A549 (cell line): ENCODE results near the gene CPZ.

Experiments used
- BHLHE40 ChIP-seq: IDR thresholded peaks from 2 replicates; pipeline ENCODE4 v1.6.1; 2012; ENCODE audit warnings: low read depth, low read length, inconsistent platforms
- CBX8 ChIP-seq: fragments of 200-600 bp; sonication (generic); IDR thresholded peaks from 2 replicates; pipeline ENCODE4 v1.6.1; 2016
- CEBPB ChIP-seq, 2 experiments: fragments of >200 bp in 1 of 2; sonication (Bioruptor Twin) in 1 of 2; formaldehyde crosslinking in 1 of 2; IDR thresholded peaks; 2 replicates each; pipeline ENCODE4 v1.6.1; 2012 to 2016
- EP300 ChIP-seq, 2 experiments: fragments of >200 bp; sonication (Bioruptor Twin); formaldehyde crosslinking; IDR thresholded peaks; 2 replicates in 1 of 2; 3 replicates in 1 of 2; pipeline ENCODE4 v1.6.1; 2016 to 2017
- JUN ChIP-seq, 2 experiments: fragments of >200 bp; sonication (Bioruptor Twin); formaldehyde crosslinking; IDR thresholded peaks; 2 replicates in 1 of 2; 3 replicates in 1 of 2; pipeline ENCODE4 v1.6.1; 2016 to 2017
- KDM1A ChIP-seq: fragments of 200-600 bp; sonication (generic); IDR thresholded peaks from 2 replicates; pipeline ENCODE4 v1.6.1; 2016; ENCODE audit warnings: low read depth, mild to moderate bottlenecking
- MAX ChIP-seq: IDR thresholded peaks from 2 replicates; pipeline ENCODE4 v1.6.1; 2012
- PBX3 ChIP-seq: IDR thresholded peaks from 2 replicates; pipeline ENCODE4 v1.6.1; 2012
- POLR2A ChIP-seq: IDR thresholded peaks from 2 replicates; pipeline ENCODE4 v1.6.1; 2012; ENCODE audit warnings: mild to moderate bottlenecking, low read length
- RAD21 ChIP-seq, 2 experiments: fragments of >200 bp in 1 of 2; sonication (Bioruptor Twin) in 1 of 2; formaldehyde crosslinking in 1 of 2; IDR thresholded peaks in 1 of 2; conservative IDR thresholded peaks in 1 of 2; 2 replicates in 1 of 2; 3 replicates in 1 of 2; pipeline ENCODE4 v1.6.1; 2012 to 2018; ENCODE audit warnings: inconsistent platforms in 1 of 2
- RFX5 ChIP-seq: fragments of 450-650 bp; IDR thresholded peaks from 2 replicates; pipeline ENCODE4 v1.7.1; 2014; ENCODE audit warnings: antibody characterized with exemption, mild to moderate bottlenecking, moderate library complexity
- TF ChIP-seq, protein P1 (sequence below): fragments of >200 bp; sonication (Bioruptor Twin); formaldehyde crosslinking; IDR thresholded peaks from 3 replicates; pipeline ENCODE4 v1.5.1; 2016
- TF ChIP-seq, protein P2 (sequence below): fragments of 250-450 bp; sonication (Bioruptor Pico); IDR thresholded peaks from 2 replicates; pipeline ENCODE4 v1.5.0; 2021; ENCODE audit warnings: mild to moderate bottlenecking, moderate library complexity, borderline replicate concordance

DNA sequence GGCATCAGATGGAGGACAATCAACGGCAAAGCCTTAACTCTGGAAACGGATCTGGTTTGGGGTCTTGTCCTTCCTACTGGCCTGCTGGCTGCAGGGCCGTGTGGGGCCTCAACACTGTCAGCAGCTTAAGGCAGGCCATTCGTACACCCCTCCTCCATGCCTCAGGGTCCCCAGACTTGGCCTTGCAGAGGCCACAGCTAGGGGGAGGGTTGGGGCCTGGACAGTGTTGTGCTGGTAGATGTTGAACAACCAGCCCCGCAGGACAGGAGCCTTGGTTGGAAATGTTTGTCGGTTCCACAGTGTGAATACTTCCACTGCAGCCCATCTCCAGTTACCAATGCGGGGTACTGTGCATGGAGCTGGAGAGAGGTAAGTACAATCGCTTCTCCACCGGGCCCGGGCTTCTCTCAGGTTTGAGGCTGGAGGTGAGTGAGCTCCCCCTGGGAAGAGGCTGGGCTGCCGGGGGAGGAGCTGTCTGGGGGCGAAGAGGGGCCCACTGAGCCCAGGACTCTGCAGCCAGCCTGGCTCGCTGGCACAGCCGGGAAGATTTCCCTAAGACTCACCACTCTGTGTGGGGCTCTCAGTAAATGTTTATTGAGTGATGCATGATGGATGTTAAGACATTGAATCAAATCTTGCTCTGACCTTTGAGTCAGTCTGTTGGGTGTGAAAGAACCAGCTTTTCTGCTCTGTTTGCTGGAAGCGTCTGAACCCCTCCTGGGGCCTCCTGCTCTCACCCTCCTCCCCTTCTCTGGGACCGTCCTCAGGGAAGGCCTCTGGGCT is 32.1 kb upstream of the CPZ start:
- TF ChIP-seq, protein P1, sequence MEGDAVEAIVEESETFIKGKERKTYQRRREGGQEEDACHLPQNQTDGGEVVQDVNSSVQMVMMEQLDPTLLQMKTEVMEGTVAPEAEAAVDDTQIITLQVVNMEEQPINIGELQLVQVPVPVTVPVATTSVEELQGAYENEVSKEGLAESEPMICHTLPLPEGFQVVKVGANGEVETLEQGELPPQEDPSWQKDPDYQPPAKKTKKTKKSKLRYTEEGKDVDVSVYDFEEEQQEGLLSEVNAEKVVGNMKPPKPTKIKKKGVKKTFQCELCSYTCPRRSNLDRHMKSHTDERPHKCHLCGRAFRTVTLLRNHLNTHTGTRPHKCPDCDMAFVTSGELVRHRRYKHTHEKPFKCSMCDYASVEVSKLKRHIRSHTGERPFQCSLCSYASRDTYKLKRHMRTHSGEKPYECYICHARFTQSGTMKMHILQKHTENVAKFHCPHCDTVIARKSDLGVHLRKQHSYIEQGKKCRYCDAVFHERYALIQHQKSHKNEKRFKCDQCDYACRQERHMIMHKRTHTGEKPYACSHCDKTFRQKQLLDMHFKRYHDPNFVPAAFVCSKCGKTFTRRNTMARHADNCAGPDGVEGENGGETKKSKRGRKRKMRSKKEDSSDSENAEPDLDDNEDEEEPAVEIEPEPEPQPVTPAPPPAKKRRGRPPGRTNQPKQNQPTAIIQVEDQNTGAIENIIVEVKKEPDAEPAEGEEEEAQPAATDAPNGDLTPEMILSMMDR, result no peak
- TF ChIP-seq JUN (IDR thresholded peaks at IDR 0.05), result no peak
- TF ChIP-seq CEBPB (IDR thresholded peaks at IDR 0.05), result no peak
- TF ChIP-seq EP300 (IDR thresholded peaks at IDR 0.05), result no peak
- TF ChIP-seq BHLHE40, result no peak
- no peak for TF ChIP-seq POLR2A
- no peak for TF ChIP-seq KDM1A
- TF ChIP-seq RAD21 (conservative IDR thresholded peaks at IDR 0.05 in 1 of 2, IDR thresholded peaks at IDR 0.05 in 1 of 2), result no peak
- TF ChIP-seq CBX8, result no peak
- TF ChIP-seq RFX5, result no peak
- TF ChIP-seq, protein P2, sequence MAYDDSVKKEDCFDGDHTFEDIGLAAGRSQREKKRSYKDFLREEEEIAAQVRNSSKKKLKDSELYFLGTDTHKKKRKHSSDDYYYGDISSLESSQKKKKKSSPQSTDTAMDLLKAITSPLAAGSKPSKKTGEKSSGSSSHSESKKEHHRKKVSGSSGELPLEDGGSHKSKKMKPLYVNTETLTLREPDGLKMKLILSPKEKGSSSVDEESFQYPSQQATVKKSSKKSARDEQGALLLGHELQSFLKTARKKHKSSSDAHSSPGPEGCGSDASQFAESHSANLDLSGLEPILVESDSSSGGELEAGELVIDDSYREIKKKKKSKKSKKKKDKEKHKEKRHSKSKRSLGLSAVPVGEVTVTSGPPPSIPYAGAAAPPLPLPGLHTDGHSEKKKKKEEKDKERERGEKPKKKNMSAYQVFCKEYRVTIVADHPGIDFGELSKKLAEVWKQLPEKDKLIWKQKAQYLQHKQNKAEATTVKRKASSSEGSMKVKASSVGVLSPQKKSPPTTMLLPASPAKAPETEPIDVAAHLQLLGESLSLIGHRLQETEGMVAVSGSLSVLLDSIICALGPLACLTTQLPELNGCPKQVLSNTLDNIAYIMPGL (CRISPR knock-in tag), result no peak
- TF ChIP-seq PBX3, result no peak
- no peak for TF ChIP-seq MAX
